Ascending aorta (tissue), 2 donors: Measurements from ENCODE around the gene SLC19A1. TPM values are rescaled to one million over a fixed set of nuclear protein-coding genes. Genes with fewer than 3 reads are reported as not detected.

Experiments used
- DNase-seq, 2 donors: peaks; one replicate each; pipeline ENCODE4 v3.0.0-alpha.2; 2019; ENCODE audit warnings: low spot score in 2 of 2
- H3K27ac ChIP-seq, 2 donors: fragments of 200-600 bp; sonication (generic); one replicate each; pipeline ENCODE4 v1.5.1; 2016 to 2017; ENCODE audit warnings: mild to moderate bottlenecking in 1 of 2
- H3K27me3 ChIP-seq: fragments of 200-600 bp; sonication (generic); one replicate; pipeline ENCODE4 v1.5.1; 2017
- H3K36me3 ChIP-seq, 2 donors: fragments of 200-600 bp; sonication (generic); one replicate each; pipeline ENCODE4 v1.5.1; 2016
- H3K4me1 ChIP-seq, 2 donors: fragments of 200-600 bp; sonication (generic); one replicate each; pipeline ENCODE4 v1.5.1; 2016 to 2017; ENCODE audit warnings: mild to moderate bottlenecking in 1 of 2
- H3K4me3 ChIP-seq, 2 donors: fragments of 200-600 bp; sonication (generic); one replicate each; pipeline ENCODE4 v1.5.1; 2016 to 2017; ENCODE audit warnings: mild to moderate bottlenecking in 1 of 2
- H3K9me3 ChIP-seq, 2 donors: fragments of 200-600 bp; sonication (generic); one replicate each; pipeline ENCODE4 v1.5.1; 2016
- intact Hi-C: fragments of 100-400 bp; cut with DNase I; formaldehyde crosslinking; loops from one replicate; pipeline ENCODE4 v1.15.1; 2023
- total RNA-seq: library from RNA; depleted of rRNA; stranded (reverse); fragments of >200 nt; gene quantifications from one replicate; pipeline ENCODE4 v1.1.0, GENCODE V29; 2016
- TF ChIP-seq, protein P1 (sequence below), 3 experiments: fragments of 200-600 bp in 2 of 3; fragments of 450-650 bp in 1 of 3; sonication (generic) in 2 of 3; IDR thresholded peaks; one replicate each; pipeline ENCODE4 v1.5.1; 2016 to 2019; ENCODE audit warnings: antibody characterized with exemption in 3 of 3, mild to moderate bottlenecking in 1 of 3, moderate library complexity in 1 of 3

Gene SLC19A1
- total RNA-seq, 1 donor from 2014 or later, result 8.4 TPM

DNA sequence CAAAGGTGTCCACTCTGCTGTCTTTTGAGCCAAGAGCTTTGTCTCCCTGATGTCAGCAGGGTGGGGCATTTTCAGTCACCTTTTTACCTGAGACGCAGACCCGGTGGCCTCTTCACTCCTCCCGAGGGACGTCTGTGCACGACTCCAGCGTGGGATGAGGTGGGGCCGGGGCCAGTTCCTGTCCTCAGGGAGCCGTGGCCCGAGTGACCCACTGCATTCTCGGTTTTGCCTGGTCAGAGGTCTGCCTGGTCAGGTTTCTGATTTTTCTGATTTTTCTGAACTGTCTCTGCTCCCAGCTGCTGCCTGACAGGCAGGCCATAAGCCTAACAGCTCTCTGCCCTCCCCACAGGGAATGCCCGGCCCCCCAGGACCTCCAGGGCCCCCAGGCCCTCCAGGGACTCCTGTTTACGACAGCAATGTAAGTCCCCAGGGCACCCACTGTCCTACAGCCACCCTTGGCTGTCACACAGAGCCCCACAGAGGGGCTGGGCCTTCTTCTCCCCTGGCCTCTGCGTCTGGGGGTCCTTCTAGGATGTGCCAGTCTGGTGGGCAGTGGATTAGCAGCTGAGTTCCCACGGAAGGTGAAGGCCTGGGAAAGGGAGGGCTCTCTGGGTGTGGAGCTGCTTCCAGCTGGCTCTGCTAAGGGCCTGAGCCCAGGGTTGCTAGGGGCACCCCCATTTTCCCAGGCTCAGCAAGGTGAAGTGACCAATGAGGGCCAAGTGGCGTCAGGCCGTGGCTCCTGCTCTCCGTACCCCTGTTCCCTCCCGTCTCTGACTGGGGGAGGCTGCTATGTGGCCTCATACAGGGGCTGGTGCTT is 45.9 kb downstream of the SLC19A1 start:
- intact Hi-C loops, result no loop called here
- H3K36me3 ChIP-seq, result peaks cover 81 to 87% of the 10 kb centered on the region in 2 donors
- DNase-seq, result no peak

DNA sequence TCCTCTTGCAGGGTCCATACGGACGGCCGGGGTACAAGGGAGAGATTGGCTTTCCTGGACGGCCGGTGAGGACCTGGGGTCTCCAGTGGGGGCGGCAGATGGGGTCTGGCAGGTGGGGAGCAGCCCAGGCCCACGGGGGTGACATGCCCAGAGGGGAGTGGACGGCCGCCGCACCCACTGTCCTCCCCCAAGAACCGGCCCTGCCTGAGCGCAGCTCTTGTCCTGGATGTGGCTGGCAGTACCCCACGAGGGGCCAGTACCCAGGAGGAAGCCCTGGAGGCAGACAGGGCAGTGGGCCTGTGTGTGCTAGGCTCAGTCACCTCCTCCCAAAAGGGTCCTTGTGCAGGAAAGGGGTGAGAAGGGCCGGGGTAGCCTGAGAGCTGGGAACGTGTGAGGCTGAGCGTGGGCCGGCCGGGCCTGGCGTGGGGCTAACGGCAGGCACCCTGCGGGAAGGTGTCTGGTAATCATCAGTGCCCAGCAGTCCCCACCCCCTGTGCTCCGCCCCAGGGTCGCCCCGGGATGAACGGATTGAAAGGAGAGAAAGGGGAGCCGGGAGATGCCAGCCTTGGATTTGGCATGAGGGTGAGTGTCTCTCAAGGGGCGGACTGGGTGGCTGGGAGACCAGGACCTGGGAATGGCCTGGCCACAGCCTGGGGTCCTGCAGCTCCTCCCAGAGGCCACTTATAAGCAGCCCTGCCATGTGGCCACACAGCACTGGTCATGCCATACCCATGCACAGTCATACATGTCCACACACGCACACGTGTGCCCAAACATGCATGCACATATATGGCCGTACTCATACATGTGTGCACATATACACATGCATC is 47.2 kb downstream of the SLC19A1 start:
- TF ChIP-seq, protein P1, sequence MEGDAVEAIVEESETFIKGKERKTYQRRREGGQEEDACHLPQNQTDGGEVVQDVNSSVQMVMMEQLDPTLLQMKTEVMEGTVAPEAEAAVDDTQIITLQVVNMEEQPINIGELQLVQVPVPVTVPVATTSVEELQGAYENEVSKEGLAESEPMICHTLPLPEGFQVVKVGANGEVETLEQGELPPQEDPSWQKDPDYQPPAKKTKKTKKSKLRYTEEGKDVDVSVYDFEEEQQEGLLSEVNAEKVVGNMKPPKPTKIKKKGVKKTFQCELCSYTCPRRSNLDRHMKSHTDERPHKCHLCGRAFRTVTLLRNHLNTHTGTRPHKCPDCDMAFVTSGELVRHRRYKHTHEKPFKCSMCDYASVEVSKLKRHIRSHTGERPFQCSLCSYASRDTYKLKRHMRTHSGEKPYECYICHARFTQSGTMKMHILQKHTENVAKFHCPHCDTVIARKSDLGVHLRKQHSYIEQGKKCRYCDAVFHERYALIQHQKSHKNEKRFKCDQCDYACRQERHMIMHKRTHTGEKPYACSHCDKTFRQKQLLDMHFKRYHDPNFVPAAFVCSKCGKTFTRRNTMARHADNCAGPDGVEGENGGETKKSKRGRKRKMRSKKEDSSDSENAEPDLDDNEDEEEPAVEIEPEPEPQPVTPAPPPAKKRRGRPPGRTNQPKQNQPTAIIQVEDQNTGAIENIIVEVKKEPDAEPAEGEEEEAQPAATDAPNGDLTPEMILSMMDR (IDR thresholded peaks at IDR 0.05), result no peak
- no peak for DNase-seq
- Histone ChIP-seq H3K9me3 (no peaks in the 10 kb centered on the region), H3K4me3 (no peak overlapping the region), H3K27me3 (no peaks in the 10 kb centered on the region), H3K4me1 (no peaks in the 10 kb centered on the region), H3K27ac (no peak overlapping the region), H3K36me3 (peaks cover 83 to 97% of the 10 kb centered on the region in 2 donors)
- intact Hi-C loops, result no loop called here

More for the DNA sequence above, 45.9 kb downstream of the SLC19A1 start:
- TF ChIP-seq, protein P1 (IDR thresholded peaks at IDR 0.05), result no peak
- no peaks in the 10 kb centered on the region for H3K9me3 ChIP-seq
- H3K27me3 ChIP-seq, result no peaks in the 10 kb centered on the region
- H3K4me1 ChIP-seq, result no peaks in the 10 kb centered on the region
- H3K4me3 ChIP-seq, result no peak overlapping the region
- no peak overlapping the region for H3K27ac ChIP-seq

GRCh38 chr21:45494135-45494850 is 47.9 kb downstream of the SLC19A1 start:
- TF ChIP-seq, protein P1 (IDR thresholded peaks at IDR 0.05), result no peak
- no peak overlapping the region for H3K27ac ChIP-seq
- DNase-seq, result no peak
- no peaks in the 10 kb centered on the region for H3K4me1 ChIP-seq
- H3K27me3 ChIP-seq, result no peaks in the 10 kb centered on the region
- intact Hi-C loops, result no loop called here
- H3K9me3 ChIP-seq, result no peaks in the 10 kb centered on the region
- peaks cover 79 to 92% of the 10 kb centered on the region in 2 donors for H3K36me3 ChIP-seq
- no peak overlapping the region for H3K4me3 ChIP-seq

- no peak overlapping the region for H3K4me3 ChIP-seq
- TF ChIP-seq, protein P1 (IDR thresholded peaks at IDR 0.05), result no peak
- H3K36me3 ChIP-seq, result peaks cover 71 to 92% of the 10 kb centered on the region in 2 donors
- no peaks in the 10 kb centered on the region for H3K4me1 ChIP-seq
- H3K9me3 ChIP-seq, result no peaks in the 10 kb centered on the region
- H3K27ac ChIP-seq, result no peak overlapping the region
- intact Hi-C loops, result no loop called here
- H3K27me3 ChIP-seq, result no peaks in the 10 kb centered on the region
- DNase-seq, result no peak
These were observed 48.7 kb downstream of the SLC19A1 start for GRCh38 chr21:45493401-45494001.

DNA sequence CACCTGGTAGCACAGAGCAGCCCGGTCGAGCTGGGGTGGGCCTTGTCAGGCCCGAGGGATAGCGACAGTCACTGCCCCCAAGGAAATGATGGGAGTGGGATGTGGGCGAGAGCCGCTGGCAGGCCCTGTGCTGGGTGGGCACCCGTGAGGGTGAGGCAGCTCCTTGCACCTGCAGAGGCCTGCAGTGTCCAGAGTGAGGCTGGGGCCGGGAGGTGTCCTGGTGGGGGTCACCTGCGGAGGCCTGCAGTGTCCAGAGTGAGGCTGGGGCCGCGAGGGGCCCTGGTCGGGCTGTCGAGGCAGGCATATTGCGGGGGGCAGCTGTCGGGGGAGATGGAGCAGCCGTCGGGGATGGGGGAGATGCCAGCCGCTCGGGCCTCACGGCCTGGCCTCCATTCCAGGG is 49.5 kb downstream of the SLC19A1 start:
- no peak overlapping the region for H3K27ac ChIP-seq
- H3K27me3 ChIP-seq, result no peaks in the 10 kb centered on the region
- intact Hi-C loops, result no loop called here
- peaks cover 71 to 90% of the 10 kb centered on the region in 2 donors for H3K36me3 ChIP-seq
- H3K4me3 ChIP-seq, result no peak overlapping the region
- H3K4me1 ChIP-seq, result no peaks in the 10 kb centered on the region
- no peak for DNase-seq
- TF ChIP-seq, protein P1 (IDR thresholded peaks at IDR 0.05), result no peak
- H3K9me3 ChIP-seq, result no peaks in the 10 kb centered on the region
